ENCODE measurements around the gene RC3H1.

RC3H1 gene

DNA sequence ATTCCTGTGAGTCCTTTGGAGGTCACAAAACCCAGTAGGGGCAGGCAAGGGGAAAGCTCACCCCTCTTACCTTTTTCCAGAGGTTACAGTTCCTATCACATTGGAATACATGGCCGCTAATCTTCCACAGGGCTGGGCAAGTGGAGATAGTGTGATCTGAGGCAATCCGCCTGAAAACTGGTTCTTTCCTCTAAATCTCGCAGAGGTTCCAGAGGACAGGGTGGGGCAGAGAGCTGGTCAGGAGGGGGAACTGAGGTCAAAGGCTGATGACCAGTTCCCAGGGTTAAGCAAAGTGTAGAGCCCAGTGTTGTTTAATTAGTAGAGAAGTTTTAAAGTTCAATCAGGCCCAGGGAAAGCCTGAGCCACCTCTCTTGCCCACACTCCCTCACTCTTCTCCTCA lies 105.0 kb downstream of the RC3H1 start, which contains the start of gene SERPINC1:
TSS of gene SERPINC1 (minus strand) at position 179 of the 400 bp plus-strand sequence. CDS start at position 111, 68 bp downstream.
- Histone ChIP-seq H3K4me3 (ENCODE audit: low read depth in 1 of 2, low read length in 1 of 2) (no peak within 1 kb of the TSS), H3K36me3 (no peaks in the 10 kb centered on the region), H3K27me3 (no peaks in the 10 kb centered on the region), H3K9me3 (no peaks in the 10 kb centered on the region), H3K4me1 (ENCODE audit: control insufficient read depth in 1 of 2, insufficient read depth in 1 of 2, low read depth in 1 of 2, low read length in 1 of 2) (no peaks in the 10 kb centered on the region), H3K27ac (no peak within 1 kb of the TSS)
- TF ChIP-seq, protein P1, sequence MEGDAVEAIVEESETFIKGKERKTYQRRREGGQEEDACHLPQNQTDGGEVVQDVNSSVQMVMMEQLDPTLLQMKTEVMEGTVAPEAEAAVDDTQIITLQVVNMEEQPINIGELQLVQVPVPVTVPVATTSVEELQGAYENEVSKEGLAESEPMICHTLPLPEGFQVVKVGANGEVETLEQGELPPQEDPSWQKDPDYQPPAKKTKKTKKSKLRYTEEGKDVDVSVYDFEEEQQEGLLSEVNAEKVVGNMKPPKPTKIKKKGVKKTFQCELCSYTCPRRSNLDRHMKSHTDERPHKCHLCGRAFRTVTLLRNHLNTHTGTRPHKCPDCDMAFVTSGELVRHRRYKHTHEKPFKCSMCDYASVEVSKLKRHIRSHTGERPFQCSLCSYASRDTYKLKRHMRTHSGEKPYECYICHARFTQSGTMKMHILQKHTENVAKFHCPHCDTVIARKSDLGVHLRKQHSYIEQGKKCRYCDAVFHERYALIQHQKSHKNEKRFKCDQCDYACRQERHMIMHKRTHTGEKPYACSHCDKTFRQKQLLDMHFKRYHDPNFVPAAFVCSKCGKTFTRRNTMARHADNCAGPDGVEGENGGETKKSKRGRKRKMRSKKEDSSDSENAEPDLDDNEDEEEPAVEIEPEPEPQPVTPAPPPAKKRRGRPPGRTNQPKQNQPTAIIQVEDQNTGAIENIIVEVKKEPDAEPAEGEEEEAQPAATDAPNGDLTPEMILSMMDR (IDR thresholded peaks at IDR 0.05): no peak

DNA sequence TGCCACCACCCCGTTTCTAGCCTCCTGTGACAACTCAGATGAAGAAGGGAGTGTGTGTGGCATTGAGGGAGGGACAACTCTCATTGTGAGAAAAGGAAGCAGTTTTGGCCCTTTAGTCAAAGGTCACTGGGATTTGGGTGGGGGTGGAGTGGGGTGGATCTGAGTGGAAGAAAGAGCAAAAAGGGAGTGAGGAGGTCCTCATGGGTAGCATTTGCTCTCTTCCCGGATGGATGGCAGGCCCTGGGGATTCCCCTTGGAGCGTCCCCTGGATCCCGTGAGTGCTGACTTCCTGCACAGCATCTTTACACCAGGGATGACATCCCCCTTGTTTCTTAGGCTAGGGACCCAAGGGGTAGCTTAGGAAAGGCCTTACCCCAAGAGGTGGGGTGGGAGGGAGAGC lies 105.5 kb downstream of the RC3H1 start:
- Histone ChIP-seq H3K27me3 (no peaks in the 10 kb centered on the region), H3K27ac (no peak overlapping the region), H3K4me3 (ENCODE audit: low read depth in 1 of 2, low read length in 1 of 2) (no peak overlapping the region), H3K9me3 (no peaks in the 10 kb centered on the region), H3K4me1 (ENCODE audit: control insufficient read depth in 1 of 2, insufficient read depth in 1 of 2, low read depth in 1 of 2, low read length in 1 of 2) (no peaks in the 10 kb centered on the region), H3K36me3 (no peaks in the 10 kb centered on the region)
- TF ChIP-seq, protein P1 (IDR thresholded peaks at IDR 0.05): no peak

DNA sequence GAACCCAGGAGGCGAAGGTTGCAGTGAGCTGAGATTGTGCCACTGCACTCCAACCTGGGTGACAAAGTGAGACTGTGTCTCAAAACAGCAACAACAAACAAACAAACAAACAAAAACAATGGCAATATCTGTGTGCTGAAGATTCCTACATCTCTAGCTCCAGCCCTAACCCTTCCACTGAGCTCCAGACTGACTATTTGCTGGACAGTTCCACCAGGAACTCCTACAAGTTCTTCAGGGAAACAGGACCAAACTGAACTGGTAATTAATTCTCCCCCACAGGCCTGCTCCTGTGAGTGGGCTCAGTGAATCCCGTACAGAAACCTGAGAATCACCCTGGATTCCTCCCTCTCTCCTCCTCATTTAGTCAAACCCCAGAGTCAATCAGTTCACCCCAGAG lies 106.6 kb downstream of the RC3H1 start:
- Histone ChIP-seq H3K9me3 (no peaks in the 10 kb centered on the region), H3K36me3 (no peaks in the 10 kb centered on the region), H3K27me3 (no peaks in the 10 kb centered on the region), H3K4me1 (ENCODE audit: control insufficient read depth in 1 of 2, insufficient read depth in 1 of 2, low read depth in 1 of 2, low read length in 1 of 2) (no peaks in the 10 kb centered on the region), H3K4me3 (ENCODE audit: low read depth in 1 of 2, low read length in 1 of 2) (no peak overlapping the region), H3K27ac (no peak overlapping the region)
- TF ChIP-seq, protein P1 (IDR thresholded peaks at IDR 0.05): no peak

DNA sequence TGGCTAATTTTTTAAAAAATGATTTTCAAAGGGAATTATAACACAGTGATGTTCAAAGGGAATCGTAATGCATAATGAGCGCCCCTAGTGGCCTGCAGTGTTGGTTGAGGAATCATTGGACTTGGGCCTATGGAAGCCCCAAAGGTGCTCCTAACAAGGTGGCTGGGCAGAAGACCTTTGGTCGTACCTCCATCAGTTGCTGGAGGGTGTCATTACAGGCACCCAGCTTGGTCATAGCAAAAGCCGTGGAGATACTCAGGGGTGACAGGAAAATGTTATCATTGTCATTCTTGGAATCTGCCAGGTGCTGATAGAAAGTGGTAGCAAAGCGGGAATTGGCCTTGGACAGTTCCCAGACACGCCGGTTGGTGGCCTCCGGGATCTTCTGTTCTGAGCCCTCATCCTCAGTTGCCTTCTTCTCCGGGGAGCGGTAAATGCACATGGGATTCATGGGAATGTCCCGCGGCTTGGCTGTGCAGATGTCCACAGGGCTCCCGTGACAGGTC lies 107.7 kb downstream of the RC3H1 start:
- no peaks in the 10 kb centered on the region for H3K9me3 ChIP-seq
- H3K27me3 ChIP-seq: no peaks in the 10 kb centered on the region
- no peaks in the 10 kb centered on the region for H3K36me3 ChIP-seq
- no peak overlapping the region for H3K4me3 ChIP-seq (ENCODE audit: low read depth in 1 of 2, low read length in 1 of 2)
- no peak overlapping the region for H3K27ac ChIP-seq
- TF ChIP-seq, protein P1 (IDR thresholded peaks at IDR 0.05): peak; percentile 45
- H3K4me1 ChIP-seq (ENCODE audit: control insufficient read depth in 1 of 2, insufficient read depth in 1 of 2, low read depth in 1 of 2, low read length in 1 of 2): no peaks in the 10 kb centered on the region

DNA sequence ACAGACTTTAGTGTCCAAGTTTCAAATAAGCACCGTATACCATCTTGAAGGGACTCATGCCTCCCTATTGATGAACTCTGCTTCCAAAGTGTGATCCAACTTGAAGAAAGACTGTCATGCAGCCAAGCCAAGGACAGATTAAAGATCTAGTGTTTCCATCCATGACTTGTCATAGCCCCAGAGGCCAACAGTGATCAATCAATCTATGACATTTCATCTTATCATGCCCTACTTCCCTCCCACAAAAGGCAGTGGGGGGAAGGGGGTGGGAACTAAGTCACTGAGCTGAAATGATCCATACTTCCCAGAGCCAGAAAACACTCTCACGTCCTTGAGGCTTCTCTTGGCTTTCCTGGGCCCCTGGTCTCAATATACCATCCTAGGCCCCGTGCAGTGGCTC lies 109.0 kb downstream of the RC3H1 start:
- Histone ChIP-seq H3K9me3 (no peaks in the 10 kb centered on the region), H3K27ac (no peak overlapping the region)
- TF ChIP-seq, protein P1 (IDR thresholded peaks at IDR 0.05): no peak

More for the DNA sequence above, 109.0 kb downstream of the RC3H1 start:
- Histone ChIP-seq H3K36me3 (no peaks in the 10 kb centered on the region), H3K4me1 (ENCODE audit: control insufficient read depth in 1 of 2, insufficient read depth in 1 of 2, low read depth in 1 of 2, low read length in 1 of 2) (no peaks in the 10 kb centered on the region), H3K4me3 (ENCODE audit: low read depth in 1 of 2, low read length in 1 of 2) (no peak overlapping the region), H3K27me3 (no peaks in the 10 kb centered on the region)
